ENCODE measurements around the gene DSCAML1.

DNA sequence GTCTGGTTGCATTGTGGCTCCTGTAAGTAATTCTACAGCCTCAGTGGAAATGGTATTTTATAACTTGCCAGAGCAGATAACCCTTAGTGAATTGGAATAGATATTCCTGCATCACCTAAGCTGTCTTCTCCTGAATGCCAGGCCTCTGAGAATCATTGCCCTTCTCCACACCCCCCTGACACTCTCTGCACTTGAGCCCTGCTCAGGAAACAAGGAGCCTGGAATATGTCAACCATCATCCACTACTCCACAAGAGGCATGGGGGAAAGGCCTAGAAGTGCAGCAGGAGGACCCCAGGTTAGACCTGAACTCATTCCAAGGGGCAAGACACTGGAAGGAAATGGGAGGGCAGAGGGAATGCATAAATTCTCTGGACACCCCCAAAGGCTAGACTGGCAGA lies 72.4 kb downstream of the DSCAML1 start:
- TF ChIP-seq GABPB1 (CRISPR knock-in tag; IDR thresholded peaks at IDR 0.05) (no peak), RELA (CRISPR knock-in tag; IDR thresholded peaks at IDR 0.05; ENCODE audit: borderline replicate concordance) (no peak), GRHL2 (CRISPR knock-in tag; IDR thresholded peaks at IDR 0.05; ENCODE audit: insufficient replicate concordance, severe bottlenecking) (no peak), ZNF423 (CRISPR knock-in tag; IDR thresholded peaks at IDR 0.05) (no peak), NFE2L1 (CRISPR knock-in tag; IDR thresholded peaks at IDR 0.05) (no peak), ATF1 (CRISPR knock-in tag; IDR thresholded peaks at IDR 0.05) (no peak), FOXP1 (CRISPR knock-in tag; IDR thresholded peaks at IDR 0.05; ENCODE audit: borderline replicate concordance) (no peak), TEAD4 (CRISPR knock-in tag; IDR thresholded peaks at IDR 0.05) (no peak)
- TF ChIP-seq, protein P1, sequence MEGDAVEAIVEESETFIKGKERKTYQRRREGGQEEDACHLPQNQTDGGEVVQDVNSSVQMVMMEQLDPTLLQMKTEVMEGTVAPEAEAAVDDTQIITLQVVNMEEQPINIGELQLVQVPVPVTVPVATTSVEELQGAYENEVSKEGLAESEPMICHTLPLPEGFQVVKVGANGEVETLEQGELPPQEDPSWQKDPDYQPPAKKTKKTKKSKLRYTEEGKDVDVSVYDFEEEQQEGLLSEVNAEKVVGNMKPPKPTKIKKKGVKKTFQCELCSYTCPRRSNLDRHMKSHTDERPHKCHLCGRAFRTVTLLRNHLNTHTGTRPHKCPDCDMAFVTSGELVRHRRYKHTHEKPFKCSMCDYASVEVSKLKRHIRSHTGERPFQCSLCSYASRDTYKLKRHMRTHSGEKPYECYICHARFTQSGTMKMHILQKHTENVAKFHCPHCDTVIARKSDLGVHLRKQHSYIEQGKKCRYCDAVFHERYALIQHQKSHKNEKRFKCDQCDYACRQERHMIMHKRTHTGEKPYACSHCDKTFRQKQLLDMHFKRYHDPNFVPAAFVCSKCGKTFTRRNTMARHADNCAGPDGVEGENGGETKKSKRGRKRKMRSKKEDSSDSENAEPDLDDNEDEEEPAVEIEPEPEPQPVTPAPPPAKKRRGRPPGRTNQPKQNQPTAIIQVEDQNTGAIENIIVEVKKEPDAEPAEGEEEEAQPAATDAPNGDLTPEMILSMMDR (IDR thresholded peaks at IDR 0.05), result no peak
- TF ChIP-seq, protein P2, sequence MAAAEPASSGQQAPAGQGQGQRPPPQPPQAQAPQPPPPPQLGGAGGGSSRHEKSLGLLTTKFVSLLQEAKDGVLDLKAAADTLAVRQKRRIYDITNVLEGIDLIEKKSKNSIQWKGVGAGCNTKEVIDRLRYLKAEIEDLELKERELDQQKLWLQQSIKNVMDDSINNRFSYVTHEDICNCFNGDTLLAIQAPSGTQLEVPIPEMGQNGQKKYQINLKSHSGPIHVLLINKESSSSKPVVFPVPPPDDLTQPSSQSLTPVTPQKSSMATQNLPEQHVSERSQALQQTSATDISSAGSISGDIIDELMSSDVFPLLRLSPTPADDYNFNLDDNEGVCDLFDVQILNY (CRISPR knock-in tag; IDR thresholded peaks at IDR 0.05), result no peak
- TF ChIP-seq, protein P3, sequence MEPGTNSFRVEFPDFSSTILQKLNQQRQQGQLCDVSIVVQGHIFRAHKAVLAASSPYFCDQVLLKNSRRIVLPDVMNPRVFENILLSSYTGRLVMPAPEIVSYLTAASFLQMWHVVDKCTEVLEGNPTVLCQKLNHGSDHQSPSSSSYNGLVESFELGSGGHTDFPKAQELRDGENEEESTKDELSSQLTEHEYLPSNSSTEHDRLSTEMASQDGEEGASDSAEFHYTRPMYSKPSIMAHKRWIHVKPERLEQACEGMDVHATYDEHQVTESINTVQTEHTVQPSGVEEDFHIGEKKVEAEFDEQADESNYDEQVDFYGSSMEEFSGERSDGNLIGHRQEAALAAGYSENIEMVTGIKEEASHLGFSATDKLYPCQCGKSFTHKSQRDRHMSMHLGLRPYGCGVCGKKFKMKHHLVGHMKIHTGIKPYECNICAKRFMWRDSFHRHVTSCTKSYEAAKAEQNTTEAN (CRISPR knock-in tag; IDR thresholded peaks at IDR 0.05), result no peak
